Measurements from ENCODE around the gene TBX5. TPM values are rescaled to one million over a fixed set of nuclear protein-coding genes. Genes with fewer than 3 reads are reported as not detected.

The TBX5 gene
- total RNA-seq (2013): not detected
- polyA plus RNA-seq (not detected), polyA minus RNA-seq (not detected in 2 replicates), total RNA-seq (0 to 1.9 (median 0.04) reads per million in 11 experiments)

DNA sequence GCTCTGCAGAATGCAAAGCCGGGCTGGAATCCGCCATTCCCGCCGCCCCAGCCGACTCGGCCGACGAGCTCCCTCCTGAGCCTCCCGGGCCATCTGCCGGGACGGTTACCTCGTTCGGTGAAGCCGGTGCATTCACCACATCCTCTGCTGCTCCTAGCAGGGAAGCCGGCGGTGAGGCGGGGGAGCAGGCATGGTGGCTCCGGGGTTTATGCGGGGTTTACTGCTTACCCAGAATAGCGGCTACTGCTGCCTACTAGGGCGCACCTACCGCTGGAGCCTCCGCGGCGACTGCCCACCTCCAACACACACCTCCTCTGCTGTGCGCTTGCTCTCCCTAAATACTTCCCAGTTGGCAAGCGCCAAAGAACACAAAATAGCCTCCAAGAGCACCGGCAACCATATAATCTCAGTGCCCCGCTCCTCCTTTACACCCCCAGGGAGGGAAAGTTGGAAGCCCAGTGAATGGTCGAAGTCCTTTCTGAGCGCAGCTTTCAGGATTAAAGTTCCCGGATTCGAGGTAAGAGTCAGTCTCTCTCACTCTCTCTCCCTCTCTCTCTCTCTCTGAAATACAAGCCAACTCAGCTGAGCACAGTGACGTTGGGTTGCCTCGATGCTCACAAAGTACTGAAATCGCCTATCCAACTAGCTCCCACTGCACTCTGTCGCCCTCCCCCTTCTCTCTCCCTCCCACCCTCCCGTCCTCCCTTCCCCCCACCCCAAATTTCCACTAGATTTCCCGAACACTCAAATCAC, at the start of gene TBX5:
Gene TBX5 (minus strand): TSS at position 626 of the 753 bp plus-strand sequence. CDS start 2,246 bp downstream, outside the sequence.
- Histone ChIP-seq H3K27me3 (ENCODE audit: control insufficient read depth in 2 of 2, insufficient read depth in 2 of 2, low read length in 2 of 2) (peaks cover 88 to 100% of the 10 kb centered on the region in 2 donors), H3K4me3 (replicated peaks in 1 of 3; ENCODE audit: low read depth in 2 of 3, low read length in 3 of 3) (no peak within 1 kb of the TSS), H3K79me2 (ENCODE audit: insufficient read depth, low read length) (no peaks in the 10 kb centered on the region), H3K9me3 (replicated peaks in 1 of 2; ENCODE audit: control insufficient read depth in 1 of 2, insufficient read depth in 1 of 2, low read length in 2 of 2) (peaks cover 0 to 73% of the 10 kb centered on the region in 2 donors), H3K9ac (ENCODE audit: insufficient read depth, low read length, poor library complexity, severe bottlenecking) (no peak within 1 kb of the TSS), H2AFZ (ENCODE audit: insufficient read depth, low read depth, low read length, poor library complexity, severe bottlenecking) (no peak within 1 kb of the TSS), H3K36me3 (replicated peaks in 1 of 2; ENCODE audit: control insufficient read depth in 1 of 2, insufficient read depth in 2 of 2, low read length in 2 of 2) (no peaks in the 10 kb centered on the region), H4K20me1 (ENCODE audit: insufficient read depth, low read length) (no peaks in the 10 kb centered on the region), H3K4me1 (ENCODE audit: control insufficient read depth in 1 of 2, insufficient read depth in 2 of 2, low read length in 2 of 2) (no peaks in the 10 kb centered on the region), H3K4me2 (replicated peaks; ENCODE audit: extremely low read depth, low read length, poor library complexity, severe bottlenecking) (no peak within 1 kb of the TSS), H3K27ac (ENCODE audit: low read depth in 1 of 2, low read length in 2 of 2) (no peak within 1 kb of the TSS)
- peaks cover 0 to 42% (median 23%) of the 10 kb centered on the region in 7 donors for H3K9me3 Mint-ChIP-seq
- DNase-seq: no peak
- TF ChIP-seq, protein P1, sequence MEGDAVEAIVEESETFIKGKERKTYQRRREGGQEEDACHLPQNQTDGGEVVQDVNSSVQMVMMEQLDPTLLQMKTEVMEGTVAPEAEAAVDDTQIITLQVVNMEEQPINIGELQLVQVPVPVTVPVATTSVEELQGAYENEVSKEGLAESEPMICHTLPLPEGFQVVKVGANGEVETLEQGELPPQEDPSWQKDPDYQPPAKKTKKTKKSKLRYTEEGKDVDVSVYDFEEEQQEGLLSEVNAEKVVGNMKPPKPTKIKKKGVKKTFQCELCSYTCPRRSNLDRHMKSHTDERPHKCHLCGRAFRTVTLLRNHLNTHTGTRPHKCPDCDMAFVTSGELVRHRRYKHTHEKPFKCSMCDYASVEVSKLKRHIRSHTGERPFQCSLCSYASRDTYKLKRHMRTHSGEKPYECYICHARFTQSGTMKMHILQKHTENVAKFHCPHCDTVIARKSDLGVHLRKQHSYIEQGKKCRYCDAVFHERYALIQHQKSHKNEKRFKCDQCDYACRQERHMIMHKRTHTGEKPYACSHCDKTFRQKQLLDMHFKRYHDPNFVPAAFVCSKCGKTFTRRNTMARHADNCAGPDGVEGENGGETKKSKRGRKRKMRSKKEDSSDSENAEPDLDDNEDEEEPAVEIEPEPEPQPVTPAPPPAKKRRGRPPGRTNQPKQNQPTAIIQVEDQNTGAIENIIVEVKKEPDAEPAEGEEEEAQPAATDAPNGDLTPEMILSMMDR (IDR thresholded peaks at IDR 0.05): no peak
- intact Hi-C loops (cut with micrococcal nuclease): no loop called here
- WGBS (ENCODE audit: insufficient coverage): 2% methylated on average over 36 of the region's 39 CpGs
- peaks cover 8% of the 10 kb centered on the region for H3K4me1 Mint-ChIP-seq
- H3K27me3 Mint-ChIP-seq (ENCODE audit: low read depth in 3 of 3): peaks cover 98 to 100% (median 99%) of the 10 kb centered on the region in 3 donors
- no peak within 1 kb of the TSS for H3K27ac Mint-ChIP-seq
- peaks cover 3 to 7% of the 10 kb centered on the region in 2 donors for H3K36me3 Mint-ChIP-seq
- peak within 1 kb of the TSS in 1 of 2 donors; percentile 78 for H3K4me3 Mint-ChIP-seq

DNA sequence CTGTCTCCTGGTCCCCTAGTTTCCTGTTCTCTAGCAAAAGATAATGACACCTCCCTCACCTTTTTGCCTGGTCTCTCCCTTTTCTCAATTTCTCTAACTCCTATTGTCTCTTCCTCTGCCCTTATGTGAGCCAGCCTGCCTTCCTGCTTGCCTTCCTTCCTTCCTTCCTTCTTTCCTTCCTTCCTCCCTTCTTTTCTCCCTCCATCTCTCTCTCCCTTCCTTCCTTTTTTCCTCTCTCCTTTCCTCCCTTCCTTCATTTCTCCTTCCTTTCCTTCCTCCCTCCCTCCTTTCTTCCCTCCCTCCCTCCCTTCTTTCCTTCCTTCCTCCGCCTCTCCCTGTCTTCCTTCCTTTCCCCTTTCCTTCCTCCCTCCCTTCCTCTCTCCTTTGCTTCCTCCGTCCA, 45.7 kb upstream of the TBX5 start:
- Mint-ChIP-seq H3K4me3 (peak overlapping the region in 1 of 2 donors; percentile 28), H3K36me3 (no peaks in the 10 kb centered on the region), H3K27me3 (ENCODE audit: low read depth in 3 of 3) (peaks cover 57 to 66% (median 58%) of the 10 kb centered on the region in 3 donors), H3K4me1 (no peaks in the 10 kb centered on the region), H3K9me3 (peaks cover 0 to 3% (median 2%) of the 10 kb centered on the region in 7 donors), H3K27ac (no peak overlapping the region)
- Histone ChIP-seq H3K36me3 (replicated peaks in 1 of 2; ENCODE audit: control insufficient read depth in 1 of 2, insufficient read depth in 2 of 2, low read length in 2 of 2) (no peaks in the 10 kb centered on the region), H3K4me2 (replicated peaks; ENCODE audit: extremely low read depth, low read length, poor library complexity, severe bottlenecking) (no peak overlapping the region), H3K9me3 (replicated peaks in 1 of 2; ENCODE audit: control insufficient read depth in 1 of 2, insufficient read depth in 1 of 2, low read length in 2 of 2) (peaks cover 0 to 18% of the 10 kb centered on the region in 2 donors), H3K9ac (ENCODE audit: insufficient read depth, low read length, poor library complexity, severe bottlenecking) (no peak overlapping the region), H2AFZ (ENCODE audit: insufficient read depth, low read depth, low read length, poor library complexity, severe bottlenecking) (no peak overlapping the region), H3K4me1 (ENCODE audit: control insufficient read depth in 1 of 2, insufficient read depth in 2 of 2, low read length in 2 of 2) (no peaks in the 10 kb centered on the region), H3K27ac (ENCODE audit: low read depth in 1 of 2, low read length in 2 of 2) (no peak overlapping the region), H3K79me2 (ENCODE audit: insufficient read depth, low read length) (no peaks in the 10 kb centered on the region), H3K27me3 (ENCODE audit: control insufficient read depth in 2 of 2, insufficient read depth in 2 of 2, low read length in 2 of 2) (peaks cover 40 to 52% of the 10 kb centered on the region in 2 donors), H4K20me1 (ENCODE audit: insufficient read depth, low read length) (no peaks in the 10 kb centered on the region), H3K4me3 (replicated peaks in 1 of 3; ENCODE audit: low read depth in 2 of 3, low read length in 3 of 3) (no peak overlapping the region)
- TF ChIP-seq, protein P1 (IDR thresholded peaks at IDR 0.05): no peak
- DNase-seq: no peak
- WGBS (ENCODE audit: insufficient coverage): 17% methylated on average over 2 of the region's 2 CpGs
- intact Hi-C loops (cut with micrococcal nuclease): no loop called here
